OCI-LY3 (cell line): ENCODE results near the gene MTERF2.

ENCODE experiments used
- H2AFZ ChIP-seq: fragments of 200-600, 300-600 bp; shearing (Covaris generic); 2 replicates; pipeline ENCODE4 v1.6.0; 2014; ENCODE audit warnings: antibody characterized with exemption, low read depth, low read length
- H3K27ac ChIP-seq: fragments of 200-600, 300-600 bp; sonication (generic); 2 replicates; pipeline ENCODE4 v1.5.1; 2014; ENCODE audit warnings: mild to moderate bottlenecking, low read length, moderate library complexity, mixed read lengths
- H3K27me3 ChIP-seq: fragments of 200-600, 300-600 bp; sonication (generic); 2 replicates; pipeline ENCODE4 v1.6.1; 2014; ENCODE audit warnings: low read depth, low read length, mixed read lengths
- H3K36me3 ChIP-seq: fragments of 200-600, 300-600 bp; sonication (generic); replicated peaks from 2 replicates; pipeline ENCODE3; 2014; ENCODE audit warnings: low read depth, low read length, mixed read lengths
- H3K4me1 ChIP-seq: fragments of 300-600, 200-600 bp; sonication (generic); 2 replicates; pipeline ENCODE4 v1.6.1; 2014; ENCODE audit warnings: low read length, mixed read lengths
- H3K4me2 ChIP-seq: fragments of 200-600, 300-600 bp; sonication (generic); 2 replicates; pipeline ENCODE4 v1.6.1; 2014; ENCODE audit warnings: low read length, mixed read lengths
- H3K4me3 ChIP-seq: fragments of 300-600, 200-600 bp; sonication (generic); 2 replicates; pipeline ENCODE4 v1.5.1; 2014; ENCODE audit warnings: antibody characterized with exemption, mild to moderate bottlenecking, low read length, moderate library complexity
- H3K79me2 ChIP-seq: fragments of 300-600, 200-600 bp; shearing (Covaris generic); 2 replicates; pipeline ENCODE4 v1.6.1; 2014; ENCODE audit warnings: mild to moderate bottlenecking, low read length, mixed read lengths
- H3K9ac ChIP-seq: fragments of 300-600, 200-600 bp; shearing (Covaris generic); 2 replicates; pipeline ENCODE4 v1.6.0; 2014; ENCODE audit warnings: mild to moderate bottlenecking, low read length, moderate library complexity
- H3K9me3 ChIP-seq: fragments of 200-600, 300-600 bp; shearing (Covaris generic); 2 replicates; pipeline ENCODE4 v1.6.1; 2014; ENCODE audit warnings: low read length, mixed read lengths; ENCODE audit not compliant: insufficient read depth
- H4K20me1 ChIP-seq: fragments of 200-600, 300-600 bp; sonication (generic); 2 replicates; pipeline ENCODE4 v1.6.1; 2016; ENCODE audit warnings: low read length, mixed read lengths; ENCODE audit not compliant: insufficient read depth
- CTCF ChIP-seq: fragments of 200-600, 300-600 bp; sonication (generic); IDR thresholded peaks from 2 replicates; pipeline ENCODE4 v1.5.1; 2014; ENCODE audit warnings: antibody characterized with exemption, low read length, low read depth
- EZH2phosphoT487 ChIP-seq: fragments of 200-600 bp; shearing (Covaris generic); IDR thresholded peaks from 2 replicates; pipeline ENCODE4 v1.6.1; 2018; ENCODE audit warnings: antibody characterized with exemption, mixed run types, low read depth

MTERF2 gene, protein sequence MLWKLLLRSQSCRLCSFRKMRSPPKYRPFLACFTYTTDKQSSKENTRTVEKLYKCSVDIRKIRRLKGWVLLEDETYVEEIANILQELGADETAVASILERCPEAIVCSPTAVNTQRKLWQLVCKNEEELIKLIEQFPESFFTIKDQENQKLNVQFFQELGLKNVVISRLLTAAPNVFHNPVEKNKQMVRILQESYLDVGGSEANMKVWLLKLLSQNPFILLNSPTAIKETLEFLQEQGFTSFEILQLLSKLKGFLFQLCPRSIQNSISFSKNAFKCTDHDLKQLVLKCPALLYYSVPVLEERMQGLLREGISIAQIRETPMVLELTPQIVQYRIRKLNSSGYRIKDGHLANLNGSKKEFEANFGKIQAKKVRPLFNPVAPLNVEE

DNA sequence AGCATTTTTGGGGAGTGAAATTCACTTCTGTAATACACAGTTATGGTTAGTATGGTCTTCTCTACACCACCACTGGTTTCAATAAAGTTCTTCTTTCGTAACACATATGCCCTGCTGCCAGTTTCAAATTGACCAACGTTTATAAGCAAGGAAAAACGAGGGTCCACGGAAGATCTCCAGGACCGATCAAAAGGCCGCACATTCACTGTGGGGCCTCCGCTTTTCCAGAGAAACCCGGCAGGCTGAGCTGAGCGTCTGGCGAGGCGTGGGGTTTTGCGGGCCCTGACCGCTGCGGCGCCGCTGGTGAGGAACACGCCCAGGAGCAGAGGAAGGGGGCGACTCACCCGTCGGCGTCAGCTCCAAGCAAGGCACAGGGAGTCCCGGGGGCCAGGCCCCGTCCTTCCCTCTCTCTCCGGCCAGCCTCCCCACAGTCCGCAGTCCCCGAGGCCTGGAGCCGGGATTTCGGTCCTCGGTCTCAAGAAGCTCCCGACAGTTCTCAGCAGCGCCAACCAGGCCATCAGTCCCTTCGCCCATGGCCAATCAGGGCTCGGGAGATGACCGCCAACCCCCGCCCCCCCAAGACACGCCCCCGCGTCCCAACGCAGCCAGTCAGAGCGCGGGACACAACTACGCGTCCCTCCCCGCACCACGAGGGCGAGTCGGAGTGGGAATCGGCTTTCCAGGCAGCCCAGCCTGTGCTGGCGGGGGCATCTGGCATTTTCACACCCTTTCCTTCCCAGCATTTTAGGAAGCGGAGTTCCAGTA lies at the start of gene MTERF2:
Gene MTERF2, minus strand, starts transcription at position 522 of the 765 bp plus-strand sequence. CDS start 8,432 bp downstream, outside the sequence.
- Histone ChIP-seq H4K20me1 (no peaks in the 10 kb centered on the region), H3K36me3 (peaks cover 21% of the 10 kb centered on the region), H3K4me1 (peaks cover 11% of the 10 kb centered on the region; the same call in 1 of the 2 replicates), H3K27me3 (peaks cover 13% of the 10 kb centered on the region; the same call in 1 of the 2 replicates), H3K9me3 (no peaks in the 10 kb centered on the region), H2AFZ (peak within 1 kb of the TSS; percentile 92), H3K9ac (peak within 1 kb of the TSS; percentile 63), H3K4me3 (peak within 1 kb of the TSS; percentile 78), H3K4me2 (peak within 1 kb of the TSS; percentile 90), H3K79me2 (0 out of 2 replicates have a peak, but pooled peaks cover 7% of the 10 kb centered on the region), H3K27ac (no peak within 1 kb of the TSS)
- TF ChIP-seq CTCF (no peak), EZH2phosphoT487 (no peak)

- Histone ChIP-seq H3K9me3 (no peaks in the 10 kb centered on the region), H3K79me2 (no peaks in the 10 kb centered on the region), H3K4me3 (no peak overlapping the region), H3K4me1 (no peaks in the 10 kb centered on the region), H3K36me3 (no peaks in the 10 kb centered on the region), H3K9ac (no peak overlapping the region), H4K20me1 (no peaks in the 10 kb centered on the region), H3K4me2 (no peak overlapping the region), H3K27me3 (no peaks in the 10 kb centered on the region), H2AFZ (no peak overlapping the region), H3K27ac (no peak overlapping the region)
- no peak for TF ChIP-seq CTCF
- no peak for TF ChIP-seq EZH2phosphoT487
Measured at GRCh38 chr12:107035733-107036132, 48.8 kb upstream of the MTERF2 start.

DNA sequence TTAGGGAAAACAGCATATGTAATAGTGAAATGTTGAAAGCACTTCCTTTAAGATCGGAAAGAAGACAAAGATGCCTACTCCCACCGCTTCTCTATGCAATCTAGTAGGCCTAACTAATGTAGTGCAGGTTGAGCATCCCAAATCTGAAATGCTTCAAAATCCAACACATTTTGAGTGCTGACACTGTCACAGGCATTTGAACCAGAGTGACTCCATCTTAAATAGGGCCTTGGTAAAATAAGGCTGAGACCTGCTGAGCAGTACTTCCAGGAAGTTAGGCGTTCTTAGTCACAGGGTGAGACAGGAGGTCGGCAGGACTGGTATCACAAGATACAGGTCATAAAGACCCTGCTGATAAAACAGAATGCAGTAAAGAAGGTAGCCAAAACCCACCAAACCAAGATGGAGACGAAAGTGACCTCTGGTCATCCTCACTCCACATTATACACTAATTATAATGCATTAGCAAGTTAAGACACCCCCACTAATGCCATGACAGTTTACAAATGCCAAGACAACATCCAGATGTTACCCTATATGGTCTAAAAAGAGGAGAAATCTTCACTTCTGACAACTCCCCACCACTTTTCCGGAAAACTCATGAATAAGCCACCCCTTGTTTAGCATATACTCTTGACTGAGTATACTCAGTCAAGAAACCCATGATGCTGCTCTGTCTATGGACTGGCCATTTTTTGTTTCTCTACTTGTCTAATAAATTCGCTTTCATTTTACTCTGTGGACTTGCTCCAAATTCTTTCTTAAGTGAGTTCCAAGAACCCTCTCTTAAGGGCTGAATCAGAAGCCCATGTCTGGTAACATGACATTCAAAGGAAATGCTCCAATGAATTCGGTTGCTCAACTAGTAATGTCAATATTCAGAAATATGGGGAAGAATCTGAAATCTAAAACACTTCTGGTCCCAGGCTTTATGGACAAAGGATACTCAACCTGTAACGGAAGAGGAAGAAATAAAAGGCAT lies 47.1 kb upstream of the MTERF2 start:
- Histone ChIP-seq H3K27ac (no peak overlapping the region), H3K27me3 (no peaks in the 10 kb centered on the region), H3K79me2 (no peaks in the 10 kb centered on the region), H4K20me1 (no peaks in the 10 kb centered on the region), H3K4me1 (no peaks in the 10 kb centered on the region), H3K4me3 (no peak overlapping the region), H3K9ac (no peak overlapping the region), H3K9me3 (no peaks in the 10 kb centered on the region), H3K36me3 (no peaks in the 10 kb centered on the region), H3K4me2 (no peak overlapping the region), H2AFZ (no peak overlapping the region)
- TF ChIP-seq CTCF (no peak), EZH2phosphoT487 (no peak)
